HEK293 (cell line): ENCODE results near the gene GRN.
"Not testable (repeated sequence)": the region's sequence is repeated elsewhere in the genome, so short reads cannot be mapped to it uniquely, and the experiment has no call there.

Experiments
- CTCF ChIA-PET: fragments of 350-600 bp; formaldehyde crosslinking; extraction: SDS; loops from one replicate; lab custom pipeline; 2021; ENCODE audit warnings: antibody characterized with exemption; lab: Yijun Ruan, JAX
- POLR2A ChIA-PET: fragments of 300-600 bp; formaldehyde crosslinking; extraction: SDS; loops from one replicate; lab custom pipeline; 2020; ENCODE audit warnings: antibody characterized with exemption, inconsistent platforms; lab: Yijun Ruan, JAX
- H3K27ac ChIP-seq: fragments of 200-500 bp; sonication (Bioruptor generic); 2 replicates; pipeline ENCODE4 v1.5.1; 2014; ENCODE audit warnings: low read depth, low read length, control low read depth, inconsistent platforms; ENCODE audit errors: extremely low read depth
- H3K36me3 ChIP-seq, 2 experiments: fragments of 200-500 bp in 1 of 2; sonication (Bioruptor generic) in 1 of 2; 1 replicate in 1 of 2; 2 replicates in 1 of 2; pipeline ENCODE4 v1.5.1; 2014 to 2017; ENCODE audit warnings: inconsistent platforms in 2 of 2, low read length in 2 of 2; ENCODE audit not compliant: control insufficient read depth in 2 of 2, insufficient read depth in 1 of 2
- H3K4me1 ChIP-seq: fragments of 200-500 bp; sonication (Bioruptor generic); 2 replicates; pipeline ENCODE4 v1.5.1; 2014; ENCODE audit warnings: mild to moderate bottlenecking, low read length, inconsistent platforms; ENCODE audit not compliant: control insufficient read depth, insufficient read depth
- H3K4me3 ChIP-seq: 2 replicates; pipeline ENCODE4 v1.5.1; 2011; ENCODE audit warnings: low read depth, mild to moderate bottlenecking, control low read depth, low read length, moderate library complexity
- H3K9me3 ChIP-seq: fragments of 200-500 bp; sonication (Bioruptor generic); 2 replicates; pipeline ENCODE4 v1.5.1; 2014; ENCODE audit warnings: low read depth, low read length, inconsistent platforms; ENCODE audit not compliant: control insufficient read depth, insufficient read depth
- EGR2 ChIP-seq: fragments of 450-650 bp; formaldehyde crosslinking; IDR thresholded peaks from 2 replicates; pipeline ENCODE4 v1.5.1; 2016; ENCODE audit warnings: low read depth, missing biosample characterization, missing genetic modification characterization
- FEZF1 ChIP-seq: fragments of 450-650 bp; formaldehyde crosslinking; IDR thresholded peaks from 2 replicates; pipeline ENCODE4 v1.5.1; 2016; ENCODE audit warnings: missing biosample characterization, missing genetic modification characterization
- GLI4 ChIP-seq: fragments of 450-650 bp; formaldehyde crosslinking; IDR thresholded peaks from 2 replicates; pipeline ENCODE4 v1.5.1; 2016; ENCODE audit warnings: missing biosample characterization, missing genetic modification characterization
- GLIS1 ChIP-seq: fragments of 450-650 bp; formaldehyde crosslinking; IDR thresholded peaks from 2 replicates; pipeline ENCODE4 v1.5.1; 2016; ENCODE audit warnings: missing biosample characterization, missing genetic modification characterization
- GLIS2 ChIP-seq: fragments of 450-650 bp; formaldehyde crosslinking; IDR thresholded peaks from 2 replicates; pipeline ENCODE4 v1.5.1; 2016; ENCODE audit warnings: missing biosample characterization, missing genetic modification characterization
- ZFHX2 ChIP-seq: fragments of 450-650 bp; formaldehyde crosslinking; conservative IDR thresholded peaks from 2 replicates; pipeline ENCODE4 v1.5.1; 2016; ENCODE audit warnings: missing biosample characterization, missing genetic modification characterization
- ZNF416 ChIP-seq: fragments of 450-650 bp; formaldehyde crosslinking; IDR thresholded peaks from 2 replicates; pipeline ENCODE4 v1.5.1; 2016; ENCODE audit warnings: missing biosample characterization, missing genetic modification characterization
- ZNF585B ChIP-seq: fragments of 450-650 bp; formaldehyde crosslinking; IDR thresholded peaks from 2 replicates; pipeline ENCODE4 v1.5.1; 2016; ENCODE audit warnings: missing biosample characterization, missing genetic modification characterization
- ZNF596 ChIP-seq: fragments of 450-650 bp; IDR thresholded peaks from 2 replicates; pipeline ENCODE4 v1.5.0; 2018; ENCODE audit warnings: missing biosample characterization, mild to moderate bottlenecking, missing genetic modification characterization, moderate library complexity
- ZNF658 ChIP-seq: fragments of 450-650 bp; formaldehyde crosslinking; IDR thresholded peaks from 2 replicates; pipeline ENCODE4; 2016; ENCODE audit warnings: missing biosample characterization, missing genetic modification characterization
- ZNF768 ChIP-seq: fragments of 450-650 bp; formaldehyde crosslinking; IDR thresholded peaks from 2 replicates; pipeline ENCODE4 v1.5.1; 2018; ENCODE audit warnings: missing biosample characterization, mild to moderate bottlenecking, missing genetic modification characterization
- ZNF837 ChIP-seq: fragments of 450-650 bp; formaldehyde crosslinking; IDR thresholded peaks from 2 replicates; pipeline ENCODE4 v1.5.1; 2016; ENCODE audit warnings: missing biosample characterization, missing genetic modification characterization
- TF ChIP-seq, protein P1 (sequence below): sonication (generic); formaldehyde crosslinking; IDR thresholded peaks from 2 replicates; pipeline ENCODE4 v1.8.1; 2022; ENCODE audit warnings: mild to moderate bottlenecking, moderate library complexity, missing genetic modification reagents
- TF ChIP-seq, protein P2 (sequence below): fragments of 450-650 bp; formaldehyde crosslinking; IDR thresholded peaks from 2 replicates; pipeline ENCODE4 v1.5.1; 2016; ENCODE audit warnings: missing biosample characterization, missing genetic modification characterization
- TF ChIP-seq, protein P3 (sequence below): fragments of 450-650 bp; formaldehyde crosslinking; IDR thresholded peaks from 2 replicates; pipeline ENCODE4 v1.5.1; 2016; ENCODE audit warnings: missing biosample characterization, missing genetic modification characterization
- TF ChIP-seq, protein P4 (sequence below): fragments of 450-650 bp; formaldehyde crosslinking; IDR thresholded peaks from 2 replicates; pipeline ENCODE4 v1.5.1; 2016; ENCODE audit warnings: missing biosample characterization, missing genetic modification characterization

Gene GRN

DNA sequence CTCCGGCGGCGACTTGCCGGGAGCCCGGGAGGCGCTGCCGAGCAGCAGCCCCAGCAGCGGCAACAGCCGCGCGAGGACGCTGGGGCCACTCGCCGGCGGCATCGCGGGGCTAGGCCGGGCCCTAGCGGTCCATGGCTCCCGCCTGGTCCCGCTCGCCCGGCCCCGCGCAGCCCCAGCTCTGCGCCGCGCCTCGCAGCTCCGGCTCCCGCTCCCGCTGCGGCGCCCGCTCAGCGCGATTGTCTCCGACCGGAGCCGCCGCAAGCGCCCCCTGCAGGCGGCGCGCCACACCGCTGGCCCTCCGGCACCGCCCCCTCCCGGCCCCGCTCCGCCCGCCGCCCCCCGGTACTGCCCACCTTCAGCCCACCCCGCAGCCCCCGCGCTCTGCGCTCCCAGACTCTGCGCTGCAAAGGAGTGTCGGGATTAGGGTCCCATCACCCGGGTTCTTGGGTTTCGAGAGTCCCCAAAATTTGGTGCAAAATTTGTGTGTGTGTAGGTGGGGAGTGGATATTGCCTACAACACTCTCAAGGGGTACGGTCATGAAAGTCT lies 18.6 kb downstream of the GRN start, which contains the start of gene FAM171A2 (continued):
- TF ChIP-seq, protein P1, sequence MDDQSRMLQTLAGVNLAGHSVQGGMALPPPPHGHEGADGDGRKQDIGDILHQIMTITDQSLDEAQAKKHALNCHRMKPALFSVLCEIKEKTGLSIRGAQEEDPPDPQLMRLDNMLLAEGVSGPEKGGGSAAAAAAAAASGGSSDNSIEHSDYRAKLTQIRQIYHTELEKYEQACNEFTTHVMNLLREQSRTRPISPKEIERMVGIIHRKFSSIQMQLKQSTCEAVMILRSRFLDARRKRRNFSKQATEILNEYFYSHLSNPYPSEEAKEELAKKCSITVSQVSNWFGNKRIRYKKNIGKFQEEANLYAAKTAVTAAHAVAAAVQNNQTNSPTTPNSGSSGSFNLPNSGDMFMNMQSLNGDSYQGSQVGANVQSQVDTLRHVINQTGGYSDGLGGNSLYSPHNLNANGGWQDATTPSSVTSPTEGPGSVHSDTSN (CRISPR knock-in tag): peak; percentile 80; the same call in 1 of the 2 replicates
- TF ChIP-seq EGR2 (tag by site-specific recombination): peak; percentile 55
- TF ChIP-seq, protein P2, sequence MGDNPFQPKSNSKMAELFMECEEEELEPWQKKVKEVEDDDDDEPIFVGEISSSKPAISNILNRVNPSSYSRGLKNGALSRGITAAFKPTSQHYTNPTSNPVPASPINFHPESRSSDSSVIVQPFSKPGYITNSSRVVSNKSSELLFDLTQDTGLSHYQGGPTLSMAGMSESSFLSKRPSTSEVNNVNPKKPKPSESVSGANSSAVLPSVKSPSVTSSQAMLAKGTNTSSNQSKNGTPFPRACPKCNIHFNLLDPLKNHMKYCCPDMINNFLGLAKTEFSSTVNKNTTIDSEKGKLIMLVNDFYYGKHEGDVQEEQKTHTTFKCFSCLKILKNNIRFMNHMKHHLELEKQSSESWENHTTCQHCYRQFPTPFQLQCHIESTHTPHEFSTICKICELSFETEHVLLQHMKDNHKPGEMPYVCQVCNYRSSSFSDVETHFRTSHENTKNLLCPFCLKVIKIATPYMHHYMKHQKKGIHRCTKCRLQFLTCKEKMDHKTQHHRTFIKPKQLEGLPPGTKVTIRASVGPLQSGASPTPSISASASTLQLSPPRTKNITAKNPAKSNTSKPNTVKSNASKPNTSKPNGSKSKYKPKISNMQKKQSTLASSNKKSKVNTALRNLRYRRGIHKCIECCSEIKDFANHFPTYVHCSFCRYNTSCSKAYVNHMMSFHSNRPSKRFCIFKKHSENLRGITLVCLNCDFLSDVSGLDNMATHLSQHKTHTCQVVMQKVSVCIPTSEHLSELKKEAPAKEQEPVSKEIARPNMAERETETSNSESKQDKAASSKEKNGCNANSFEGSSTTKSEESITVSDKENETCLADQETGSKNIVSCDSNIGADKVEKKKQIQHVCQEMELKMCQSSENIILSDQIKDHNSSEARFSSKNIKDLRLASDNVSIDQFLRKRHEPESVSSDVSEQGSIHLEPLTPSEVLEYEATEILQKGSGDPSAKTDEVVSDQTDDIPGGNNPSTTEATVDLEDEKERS: no peak
- no peak for TF ChIP-seq ZNF416 (tag by site-specific recombination)
- TF ChIP-seq ZNF585B (tag by site-specific recombination): no peak
- no peak for TF ChIP-seq FEZF1
- peak; percentile 59 for TF ChIP-seq ZFHX2 (tag by site-specific recombination)
- TF ChIP-seq ZNF768 (tag by site-specific recombination): no peak
- TF ChIP-seq ZNF658 (tag by site-specific recombination): no peak
- no peak for TF ChIP-seq GLIS1 (tag by site-specific recombination)
- TF ChIP-seq ZNF596 (tag by site-specific recombination): 0 out of 2 replicates have a peak, but pooled peaks have one; percentile 14
- TF ChIP-seq GLI4 (tag by site-specific recombination): no peak
- TF ChIP-seq, protein P3, sequence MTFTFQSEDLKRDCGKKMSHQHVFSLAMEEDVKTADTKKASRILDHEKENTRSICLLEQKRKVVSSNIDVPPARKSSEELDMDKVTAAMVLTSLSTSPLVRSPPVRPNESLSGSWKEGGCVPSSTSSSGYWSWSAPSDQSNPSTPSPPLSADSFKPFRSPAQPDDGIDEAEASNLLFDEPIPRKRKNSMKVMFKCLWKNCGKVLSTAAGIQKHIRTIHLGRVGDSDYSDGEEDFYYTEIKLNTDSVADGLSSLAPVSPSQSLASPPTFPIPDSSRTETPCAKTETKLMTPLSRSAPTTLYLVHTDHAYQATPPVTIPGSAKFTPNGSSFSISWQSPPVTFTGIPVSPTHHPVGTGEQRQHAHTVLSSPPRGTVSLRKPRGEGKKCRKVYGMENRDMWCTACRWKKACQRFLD (tag by site-specific recombination): no peak
- TF ChIP-seq GLIS2: 0 out of 2 replicates have a peak, but pooled peaks have one; percentile 28
- TF ChIP-seq ZNF837 (tag by site-specific recombination): no peak
- TF ChIP-seq, protein P4, sequence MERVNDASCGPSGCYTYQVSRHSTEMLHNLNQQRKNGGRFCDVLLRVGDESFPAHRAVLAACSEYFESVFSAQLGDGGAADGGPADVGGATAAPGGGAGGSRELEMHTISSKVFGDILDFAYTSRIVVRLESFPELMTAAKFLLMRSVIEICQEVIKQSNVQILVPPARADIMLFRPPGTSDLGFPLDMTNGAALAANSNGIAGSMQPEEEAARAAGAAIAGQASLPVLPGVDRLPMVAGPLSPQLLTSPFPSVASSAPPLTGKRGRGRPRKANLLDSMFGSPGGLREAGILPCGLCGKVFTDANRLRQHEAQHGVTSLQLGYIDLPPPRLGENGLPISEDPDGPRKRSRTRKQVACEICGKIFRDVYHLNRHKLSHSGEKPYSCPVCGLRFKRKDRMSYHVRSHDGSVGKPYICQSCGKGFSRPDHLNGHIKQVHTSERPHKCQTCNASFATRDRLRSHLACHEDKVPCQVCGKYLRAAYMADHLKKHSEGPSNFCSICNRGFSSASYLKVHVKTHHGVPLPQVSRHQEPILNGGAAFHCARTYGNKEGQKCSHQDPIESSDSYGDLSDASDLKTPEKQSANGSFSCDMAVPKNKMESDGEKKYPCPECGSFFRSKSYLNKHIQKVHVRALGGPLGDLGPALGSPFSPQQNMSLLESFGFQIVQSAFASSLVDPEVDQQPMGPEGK (tag by site-specific recombination): peak; percentile 37; the same call in 1 of the 2 replicates

DNA sequence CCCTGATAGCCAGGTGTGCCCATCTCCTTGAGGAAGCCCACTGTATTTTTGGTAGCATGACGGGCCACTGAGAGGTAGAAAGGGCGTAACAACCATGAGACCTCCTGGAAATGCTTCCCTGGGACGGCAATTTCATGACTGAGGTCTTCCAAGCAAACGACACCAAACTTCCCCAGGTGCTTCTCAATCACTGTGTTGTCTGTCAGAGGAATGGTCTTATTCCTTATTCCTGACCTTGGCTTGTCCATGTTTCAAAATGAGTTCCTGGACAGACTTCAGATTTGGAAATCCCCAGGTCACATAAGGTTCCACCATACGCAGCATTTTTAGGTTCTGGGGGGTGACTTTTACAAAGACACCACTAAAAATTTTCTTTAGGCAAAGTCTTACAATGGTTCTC lies 19.9 kb downstream of the GRN start:
- POLR2A ChIA-PET: not testable (repeated sequence)
- H3K4me1 ChIP-seq: peaks cover 21% of the 10 kb centered on the region
- CTCF ChIA-PET: interaction anchor here (0.6 to 0.7 kb wide), 3 partner anchors 108 to 241 kb away, joined by 3 to 6 read pairs (median 5); partner anchors contain the start of gene HDAC5

More for the DNA sequence above, 19.9 kb downstream of the GRN start:
- not testable (repeated sequence) for H3K9me3 ChIP-seq, H3K27ac ChIP-seq, H3K36me3 ChIP-seq, H3K4me3 ChIP-seq
